ENCODE measurements around the gene NKD2.

NKD2 gene

DNA sequence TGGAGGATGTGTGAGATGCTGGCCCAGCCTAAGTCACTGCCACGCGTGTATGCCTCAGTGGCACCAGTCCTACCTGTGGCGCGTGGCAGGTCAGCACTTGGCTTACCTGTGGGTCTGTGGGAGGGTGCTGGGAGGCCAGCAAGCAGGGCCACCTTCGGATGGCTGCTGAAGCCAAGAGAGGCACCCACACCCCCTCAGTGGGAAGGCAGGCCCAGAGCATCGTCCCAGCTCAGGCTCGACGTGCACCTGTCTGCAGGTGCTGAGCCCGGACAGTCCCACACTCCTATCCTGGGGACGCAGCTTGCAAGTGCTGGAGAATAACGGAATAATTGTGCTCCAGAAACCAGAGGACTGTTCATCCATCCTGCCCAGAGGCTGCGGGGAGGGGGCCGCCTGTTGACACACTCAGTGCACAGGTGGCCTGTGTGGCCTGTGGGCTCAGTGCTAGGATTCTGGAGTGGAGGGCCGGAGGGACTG, 24.0 kb downstream of the NKD2 start:
- no peak for DNase-seq (ENCODE audit: extremely low read depth, low read depth)
- TF ChIP-seq, protein P1, sequence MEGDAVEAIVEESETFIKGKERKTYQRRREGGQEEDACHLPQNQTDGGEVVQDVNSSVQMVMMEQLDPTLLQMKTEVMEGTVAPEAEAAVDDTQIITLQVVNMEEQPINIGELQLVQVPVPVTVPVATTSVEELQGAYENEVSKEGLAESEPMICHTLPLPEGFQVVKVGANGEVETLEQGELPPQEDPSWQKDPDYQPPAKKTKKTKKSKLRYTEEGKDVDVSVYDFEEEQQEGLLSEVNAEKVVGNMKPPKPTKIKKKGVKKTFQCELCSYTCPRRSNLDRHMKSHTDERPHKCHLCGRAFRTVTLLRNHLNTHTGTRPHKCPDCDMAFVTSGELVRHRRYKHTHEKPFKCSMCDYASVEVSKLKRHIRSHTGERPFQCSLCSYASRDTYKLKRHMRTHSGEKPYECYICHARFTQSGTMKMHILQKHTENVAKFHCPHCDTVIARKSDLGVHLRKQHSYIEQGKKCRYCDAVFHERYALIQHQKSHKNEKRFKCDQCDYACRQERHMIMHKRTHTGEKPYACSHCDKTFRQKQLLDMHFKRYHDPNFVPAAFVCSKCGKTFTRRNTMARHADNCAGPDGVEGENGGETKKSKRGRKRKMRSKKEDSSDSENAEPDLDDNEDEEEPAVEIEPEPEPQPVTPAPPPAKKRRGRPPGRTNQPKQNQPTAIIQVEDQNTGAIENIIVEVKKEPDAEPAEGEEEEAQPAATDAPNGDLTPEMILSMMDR (IDR thresholded peaks at IDR 0.05; ENCODE audit: low read depth, low read length, missing control alignments) = no peak
- no peak overlapping the region for H3K4me3 ChIP-seq (replicated peaks; ENCODE audit: low read depth, low read length)

DNA sequence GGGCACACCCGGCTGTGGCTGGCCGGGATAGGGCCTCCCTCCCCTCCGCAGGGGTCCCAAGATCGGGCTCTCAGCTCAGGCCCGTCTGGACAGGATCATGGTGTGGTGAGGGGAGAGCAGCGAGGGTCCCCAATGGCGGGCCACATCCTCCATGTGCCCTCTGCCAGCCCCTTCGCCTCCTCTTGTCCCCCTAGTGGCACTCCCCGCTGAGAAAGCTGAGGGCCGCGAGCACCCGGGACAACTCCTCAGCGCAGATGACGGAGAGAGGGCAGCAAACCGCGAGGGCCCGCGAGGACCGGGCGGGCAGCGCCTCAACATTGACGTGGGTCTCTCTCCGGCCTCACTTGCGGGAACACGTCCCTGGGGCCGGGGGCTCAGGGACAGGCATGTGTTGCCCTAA, 24.6 kb downstream of the NKD2 start:
- DNase-seq (ENCODE audit: extremely low read depth, low read depth) = no peak
- TF ChIP-seq, protein P1 (IDR thresholded peaks at IDR 0.05; ENCODE audit: low read depth, low read length, missing control alignments) = no peak
- H3K4me3 ChIP-seq (replicated peaks; ENCODE audit: low read depth, low read length) = no peak overlapping the region

DNA sequence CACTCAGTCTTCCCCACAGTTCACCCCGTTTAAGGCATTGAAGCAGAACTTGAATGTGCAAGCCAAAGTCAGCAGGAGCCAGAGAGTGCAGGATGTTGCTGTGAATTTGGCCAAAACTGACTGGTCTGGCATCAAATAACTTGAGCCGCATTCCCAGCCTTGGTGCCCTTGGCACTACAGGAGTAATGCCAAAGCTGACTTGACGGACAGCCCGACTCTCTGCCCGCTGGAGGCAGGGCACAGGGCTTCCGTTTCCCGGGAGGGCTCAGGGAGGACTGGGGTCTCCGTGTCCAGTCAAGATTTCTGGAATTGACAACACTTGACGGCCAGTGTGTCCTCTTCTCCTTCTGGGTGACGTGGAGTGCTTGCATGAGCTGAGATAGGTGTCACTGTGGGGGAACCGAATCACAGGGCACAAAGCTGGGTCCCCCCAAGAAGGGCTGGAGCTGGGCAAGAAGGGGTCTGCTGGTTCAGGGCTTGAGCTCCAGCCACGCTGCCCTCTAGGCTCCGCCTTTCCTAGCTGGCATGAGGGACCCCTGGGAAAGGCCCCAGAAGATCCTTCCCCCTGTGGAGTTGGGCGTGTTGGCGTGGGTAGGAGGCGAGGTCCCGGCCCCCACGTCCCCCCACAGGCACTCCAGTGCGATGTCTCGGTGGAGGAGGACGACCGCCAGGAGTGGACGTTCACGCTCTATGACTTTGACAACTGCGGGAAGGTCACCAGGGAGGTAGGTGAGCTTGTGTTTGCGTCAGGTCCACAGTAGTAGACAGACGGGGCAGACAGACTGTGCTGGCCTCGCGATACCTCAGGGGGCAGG, 25.2 kb downstream of the NKD2 start:
- TF ChIP-seq, protein P1 (IDR thresholded peaks at IDR 0.05; ENCODE audit: low read depth, low read length, missing control alignments) = no peak
- DNase-seq (ENCODE audit: extremely low read depth, low read depth) = no peak

DNA sequence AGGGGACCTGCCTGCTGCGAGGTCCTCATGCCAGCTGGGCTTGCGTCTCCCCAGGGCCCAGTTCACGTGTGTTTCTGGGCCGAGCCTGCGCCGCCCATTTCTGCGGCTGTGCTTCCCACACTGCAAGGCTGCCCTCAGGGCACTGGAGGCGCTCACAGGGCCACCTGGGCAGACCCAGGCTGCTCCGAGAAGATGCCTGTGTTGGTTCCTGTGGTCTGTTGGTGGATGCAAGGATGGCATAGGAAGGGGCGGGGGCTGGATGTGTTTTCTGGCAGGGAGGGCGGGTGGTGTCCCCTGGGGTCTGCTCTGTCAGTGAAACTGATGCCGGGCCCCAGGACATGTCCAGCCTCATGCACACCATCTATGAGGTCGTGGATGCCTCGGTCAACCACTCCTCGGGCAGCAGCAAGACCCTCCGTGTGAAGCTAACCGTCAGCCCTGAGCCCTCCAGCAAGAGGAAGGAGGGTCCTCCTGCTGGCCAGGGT, 25.9 kb downstream of the NKD2 start:
- no peak overlapping the region for H3K4me3 ChIP-seq (replicated peaks; ENCODE audit: low read depth, low read length)
- TF ChIP-seq, protein P1 (IDR thresholded peaks at IDR 0.05; ENCODE audit: low read depth, low read length, missing control alignments) = no peak
- DNase-seq (ENCODE audit: extremely low read depth, low read depth) = no peak

More for the DNA sequence above, 25.2 kb downstream of the NKD2 start:
- H3K4me3 ChIP-seq (replicated peaks; ENCODE audit: low read depth, low read length) = no peak overlapping the region

DNA sequence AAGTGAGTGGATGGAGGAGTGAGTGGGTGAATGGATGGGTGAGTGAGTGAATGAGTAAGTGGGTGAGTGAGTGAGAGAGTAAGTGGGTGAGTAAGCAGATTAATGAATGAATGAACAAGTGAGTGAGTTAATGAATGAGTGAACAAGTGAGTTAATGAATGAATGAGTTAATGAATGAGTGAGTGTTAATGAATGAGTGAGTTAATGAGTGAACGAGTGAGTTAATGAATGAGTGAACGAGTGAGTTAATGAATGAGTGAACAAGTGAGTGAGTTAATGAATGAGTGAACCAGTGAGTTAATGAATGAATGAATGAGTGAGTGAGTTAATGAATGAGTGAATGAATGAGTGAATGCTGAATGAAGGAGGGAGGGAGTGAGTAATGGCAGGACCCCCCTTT, 26.4 kb downstream of the NKD2 start:
- no peak for DNase-seq (ENCODE audit: extremely low read depth, low read depth)
- TF ChIP-seq, protein P1 (IDR thresholded peaks at IDR 0.05; ENCODE audit: low read depth, low read length, missing control alignments) = no peak
- H3K4me3 ChIP-seq (replicated peaks; ENCODE audit: low read depth, low read length) = no peak overlapping the region

DNA sequence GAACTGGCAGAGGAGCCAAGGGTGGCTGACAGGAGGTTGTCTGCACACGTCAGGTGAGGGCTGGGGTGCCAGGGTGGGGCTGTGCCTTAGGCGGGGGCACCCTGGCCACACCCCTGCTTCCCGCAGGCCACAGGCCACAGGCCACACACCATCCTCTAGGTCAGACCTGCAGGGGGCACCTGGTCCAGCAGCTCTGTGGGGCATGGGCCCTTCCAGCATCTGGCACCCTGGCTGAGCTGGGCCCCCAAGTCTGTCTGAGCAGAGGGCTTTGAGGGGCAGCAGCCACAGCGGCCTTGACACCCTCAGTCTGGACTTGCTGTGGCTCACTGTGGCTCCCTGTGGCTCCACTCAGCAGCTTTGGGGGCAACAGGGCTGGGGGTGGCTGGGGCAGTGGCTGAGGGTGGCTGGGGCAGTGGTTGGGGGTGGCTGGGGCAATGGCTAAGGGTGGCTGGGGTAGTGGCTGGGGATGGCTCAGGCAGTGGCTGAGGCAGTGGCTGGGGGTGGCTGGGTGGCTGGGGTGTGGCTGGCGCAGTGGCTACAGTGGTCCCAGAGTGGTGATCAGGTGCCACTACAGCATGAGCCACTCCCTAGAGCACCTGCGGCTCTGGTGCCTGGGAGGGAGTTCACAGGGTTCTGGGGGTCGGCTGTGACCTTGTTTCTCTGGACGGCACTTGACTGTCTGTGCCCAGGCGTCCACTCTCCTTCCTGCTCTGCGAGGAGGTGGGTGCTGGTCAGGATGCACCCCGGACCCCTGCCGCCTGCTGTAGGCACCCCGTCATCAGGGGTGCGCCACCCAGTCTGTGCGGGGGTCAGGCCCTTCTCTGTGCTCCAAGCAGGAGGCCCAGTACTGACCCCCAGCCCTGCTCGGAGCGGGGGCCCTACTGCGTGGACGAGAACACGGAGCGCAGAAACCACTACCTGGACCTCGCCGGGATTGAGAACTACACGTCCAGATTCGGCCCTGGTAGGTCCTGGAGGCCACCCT, 27.1 kb downstream of the NKD2 start:
- no peak for DNase-seq (ENCODE audit: extremely low read depth, low read depth)
- H3K4me3 ChIP-seq (replicated peaks; ENCODE audit: low read depth, low read length) = no peak overlapping the region
- TF ChIP-seq, protein P1 (IDR thresholded peaks at IDR 0.05; ENCODE audit: low read depth, low read length, missing control alignments) = no peak
